Measurements from ENCODE around the gene GRIK2.

- TF ChIP-seq, protein P1, sequence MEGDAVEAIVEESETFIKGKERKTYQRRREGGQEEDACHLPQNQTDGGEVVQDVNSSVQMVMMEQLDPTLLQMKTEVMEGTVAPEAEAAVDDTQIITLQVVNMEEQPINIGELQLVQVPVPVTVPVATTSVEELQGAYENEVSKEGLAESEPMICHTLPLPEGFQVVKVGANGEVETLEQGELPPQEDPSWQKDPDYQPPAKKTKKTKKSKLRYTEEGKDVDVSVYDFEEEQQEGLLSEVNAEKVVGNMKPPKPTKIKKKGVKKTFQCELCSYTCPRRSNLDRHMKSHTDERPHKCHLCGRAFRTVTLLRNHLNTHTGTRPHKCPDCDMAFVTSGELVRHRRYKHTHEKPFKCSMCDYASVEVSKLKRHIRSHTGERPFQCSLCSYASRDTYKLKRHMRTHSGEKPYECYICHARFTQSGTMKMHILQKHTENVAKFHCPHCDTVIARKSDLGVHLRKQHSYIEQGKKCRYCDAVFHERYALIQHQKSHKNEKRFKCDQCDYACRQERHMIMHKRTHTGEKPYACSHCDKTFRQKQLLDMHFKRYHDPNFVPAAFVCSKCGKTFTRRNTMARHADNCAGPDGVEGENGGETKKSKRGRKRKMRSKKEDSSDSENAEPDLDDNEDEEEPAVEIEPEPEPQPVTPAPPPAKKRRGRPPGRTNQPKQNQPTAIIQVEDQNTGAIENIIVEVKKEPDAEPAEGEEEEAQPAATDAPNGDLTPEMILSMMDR (IDR thresholded peaks at IDR 0.05): no peak
- TF ChIP-seq POLR2A (IDR thresholded peaks at IDR 0.05): no peak
Measured at GRCh38 chr6:101348816-101349215, 44.7 kb upstream of the GRIK2 start.

Data from thyroid gland (tissue), 4 donors.